ENCODE measurements around the gene ITPK1. TPM values are rescaled to one million over a fixed set of nuclear protein-coding genes. Genes with fewer than 3 reads are reported as not detected.
"Not testable (repeated sequence)": the region's sequence is repeated elsewhere in the genome, so short reads cannot be mapped to it uniquely, and the experiment has no call there.

The ITPK1 gene
- total RNA-seq, result 10 to 100 TPM; 65.7 to 73.0 TPM

DNA sequence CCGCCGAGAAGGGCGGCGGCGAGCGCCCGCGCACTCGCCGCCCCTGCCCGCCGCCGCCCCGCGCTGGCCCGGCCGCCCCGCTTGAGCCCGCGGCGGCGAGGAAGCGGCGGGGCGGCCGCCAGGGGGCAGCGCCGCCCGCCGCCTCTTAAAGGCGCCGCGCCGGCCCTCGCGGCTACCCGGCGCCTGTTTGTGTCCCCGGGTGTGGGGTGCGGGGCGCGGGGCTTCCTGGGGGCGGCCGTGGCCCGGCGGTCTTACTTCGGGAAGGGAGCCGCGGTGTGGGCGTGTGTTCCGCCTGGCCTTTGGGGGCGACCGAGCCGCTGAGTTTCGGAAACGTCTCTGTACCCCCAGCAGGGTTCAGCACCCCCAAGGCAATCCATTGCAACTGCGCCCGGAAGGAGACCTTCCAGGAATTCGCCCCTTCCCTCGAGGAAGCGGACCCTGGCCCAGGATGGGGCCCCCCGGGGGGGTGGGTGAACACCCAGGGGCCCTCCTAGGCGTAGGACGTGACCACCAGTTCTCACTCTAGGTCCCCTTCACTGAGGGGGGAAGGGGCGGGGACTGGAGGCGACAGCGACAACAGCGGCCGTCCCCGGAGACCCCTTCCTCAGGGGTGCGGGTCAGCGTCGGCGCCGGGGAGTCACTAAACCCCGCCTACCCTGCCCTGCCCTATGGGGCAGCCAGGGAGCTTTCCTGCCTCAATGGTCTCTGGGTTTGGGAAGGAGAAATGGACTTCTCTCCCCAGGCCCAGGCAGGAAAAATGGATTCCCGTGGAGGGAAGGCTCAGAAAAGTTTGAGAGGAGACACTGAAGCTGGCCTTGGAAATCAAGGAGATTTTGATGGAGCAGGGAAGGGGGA lies at the start of gene ITPK1:
Gene ITPK1 (minus strand): TSS at position 105 of the 855 bp plus-strand sequence. CDS start 762 bp downstream, outside the sequence.
- CTCF ChIA-PET, result interaction anchor here (0.7 to 3.3 kb wide), 8 partner anchors 12 to 91 kb away, joined by 3 to 16 read pairs (median 4); partner anchors contain the start of genes GON7 and UBR7
- POLR2A ChIA-PET, result interaction anchor here (0.6 to 1.5 kb wide), 3 partner anchors 50 to 91 kb away, joined by 3 to 9 read pairs (median 4); partner anchors contain the start of genes GON7, LYSET, MOAP1 and UBR7

DNA sequence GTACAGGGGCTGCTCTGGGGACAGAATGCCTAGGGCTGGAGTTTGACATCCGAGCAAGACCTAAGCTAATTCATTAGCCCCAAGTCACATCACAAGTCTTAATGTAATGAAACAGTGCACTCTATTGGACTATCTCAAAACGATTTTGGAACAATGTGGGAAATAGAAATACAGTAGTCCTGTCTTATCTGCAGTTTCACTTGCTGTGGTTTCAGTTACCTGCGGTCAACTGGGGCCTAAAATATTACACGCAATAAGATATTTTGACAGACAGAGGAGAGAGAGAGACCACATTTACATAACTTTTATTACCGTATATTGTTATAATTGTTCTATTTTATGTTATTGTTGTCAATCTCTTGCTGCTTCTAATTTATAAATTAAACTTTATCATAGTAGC lies 47.8 kb upstream of the ITPK1 start:
- CTCF ChIA-PET, result no interaction called here
- POLR2A ChIA-PET, result interaction anchor here (0.5 kb wide), 1 partner anchor 421 kb away, joined by 3 read pairs; no protein-coding TSS in a partner anchor

DNA sequence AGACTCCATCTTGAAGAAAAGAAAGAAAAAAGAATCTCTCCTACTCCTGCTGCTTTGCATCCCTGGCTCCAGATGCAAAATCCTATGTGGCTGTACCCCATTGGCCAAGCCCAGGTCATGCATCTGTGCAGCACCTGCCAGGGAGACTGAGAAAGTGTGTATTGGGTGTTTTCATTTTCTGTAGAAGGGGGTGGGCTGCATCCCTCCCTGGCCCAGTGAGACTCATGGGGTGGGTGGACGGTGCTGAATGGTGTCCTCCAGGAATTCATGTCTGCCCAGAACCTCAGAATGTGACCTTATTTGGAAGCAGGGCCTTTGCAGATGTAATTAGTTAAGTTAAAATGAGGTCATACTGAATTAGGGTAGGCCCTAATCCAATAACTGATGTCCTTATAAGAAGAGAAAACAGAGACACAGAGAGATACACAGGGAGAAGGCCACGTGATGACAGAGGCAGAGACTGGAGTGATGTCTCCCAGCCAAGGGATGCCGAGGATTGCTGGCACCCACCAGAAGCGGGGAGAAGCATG lies 45.8 kb upstream of the ITPK1 start:
- CTCF ChIA-PET, result interaction anchor here (0.7 to 2.1 kb wide), 3 partner anchors 15 to 245 kb away, joined by 3 to 9 read pairs (median 8); no protein-coding TSS in a partner anchor
- POLR2A ChIA-PET, result no interaction called here

DNA sequence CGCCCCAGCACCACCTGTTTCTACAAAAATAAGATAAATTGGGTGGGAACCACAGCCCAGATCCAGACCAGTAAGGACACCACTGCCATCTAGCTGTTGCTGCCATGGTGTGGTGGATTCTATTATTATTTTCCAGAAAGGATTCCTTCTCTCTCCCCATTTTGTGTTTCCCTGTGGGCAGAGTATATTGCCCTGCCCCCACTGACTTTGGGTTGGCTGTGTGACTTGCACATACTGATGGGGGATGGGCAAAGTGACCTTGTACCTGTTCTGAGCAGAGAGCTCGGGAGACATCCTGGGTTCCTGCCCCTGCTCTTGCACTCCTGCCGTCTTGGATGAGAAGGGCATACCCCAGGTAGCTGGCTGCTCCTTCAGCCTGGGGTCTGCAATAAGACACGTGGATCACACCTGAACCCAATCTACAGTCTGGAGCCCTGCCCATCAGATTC lies 44.7 kb upstream of the ITPK1 start:
- CTCF ChIA-PET, result interaction anchor here (0.6 to 2.1 kb wide), 5 partner anchors 14 to 181 kb away, joined by 3 to 9 read pairs (median 4); no protein-coding TSS in a partner anchor
- POLR2A ChIA-PET, result no interaction called here

DNA sequence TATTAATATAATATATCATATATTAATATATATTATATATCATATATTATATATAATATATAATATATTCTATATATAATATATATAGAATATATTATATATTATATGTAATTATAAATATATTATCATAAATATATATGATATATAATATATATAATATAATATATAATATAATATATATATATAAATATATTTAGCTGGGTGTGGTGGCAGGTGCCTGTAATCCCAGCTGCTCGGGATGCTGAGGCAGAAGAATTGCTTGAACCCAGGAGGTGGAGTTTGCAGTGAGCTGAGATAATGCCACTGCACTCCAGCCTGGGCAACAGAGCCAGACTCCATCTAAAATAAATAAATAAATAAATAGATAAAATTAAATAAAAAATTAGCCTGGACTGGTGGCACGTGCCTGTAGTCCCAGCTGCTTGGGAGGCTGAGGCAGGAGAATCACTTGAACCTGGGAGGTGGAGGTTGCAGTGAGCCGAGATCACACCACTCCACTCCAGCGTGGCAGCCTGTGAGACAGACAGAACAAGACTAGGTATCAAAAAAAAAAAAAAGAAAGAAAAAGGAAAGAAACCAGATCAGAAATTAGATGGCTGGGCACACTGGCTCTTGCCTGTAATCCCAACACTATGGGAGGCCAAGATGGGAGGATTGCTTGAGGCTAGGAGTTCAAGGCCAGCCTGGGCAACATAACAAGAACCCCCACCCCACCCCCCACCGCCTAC lies 44.1 kb upstream of the ITPK1 start:
- POLR2A ChIA-PET, result not testable (repeated sequence)

DNA sequence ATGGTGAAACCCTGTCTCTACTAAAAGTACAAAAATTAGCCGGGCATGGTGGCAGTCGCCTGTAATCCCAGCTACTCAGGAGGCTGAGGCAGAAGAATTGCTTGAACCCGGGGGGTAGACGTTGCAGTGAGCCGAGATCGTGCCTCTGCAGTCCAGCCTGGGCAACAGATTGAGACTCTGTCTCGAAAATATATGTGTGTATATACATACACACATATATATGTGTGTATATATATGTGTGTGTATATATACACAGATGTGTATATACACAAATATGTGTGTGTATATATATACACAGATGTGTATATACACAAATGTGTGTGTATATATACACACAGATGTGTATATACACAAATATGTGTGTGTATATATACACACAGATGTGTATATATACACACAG lies 42.6 kb upstream of the ITPK1 start:
- POLR2A ChIA-PET, CTCF ChIA-PET: not testable (repeated sequence)

More for the DNA sequence above, 44.1 kb upstream of the ITPK1 start:
- CTCF ChIA-PET, result interaction anchor here (0.7 to 2.1 kb wide), 5 partner anchors 14 to 78 kb away, joined by 3 to 9 read pairs (median 4); no protein-coding TSS in a partner anchor

DNA sequence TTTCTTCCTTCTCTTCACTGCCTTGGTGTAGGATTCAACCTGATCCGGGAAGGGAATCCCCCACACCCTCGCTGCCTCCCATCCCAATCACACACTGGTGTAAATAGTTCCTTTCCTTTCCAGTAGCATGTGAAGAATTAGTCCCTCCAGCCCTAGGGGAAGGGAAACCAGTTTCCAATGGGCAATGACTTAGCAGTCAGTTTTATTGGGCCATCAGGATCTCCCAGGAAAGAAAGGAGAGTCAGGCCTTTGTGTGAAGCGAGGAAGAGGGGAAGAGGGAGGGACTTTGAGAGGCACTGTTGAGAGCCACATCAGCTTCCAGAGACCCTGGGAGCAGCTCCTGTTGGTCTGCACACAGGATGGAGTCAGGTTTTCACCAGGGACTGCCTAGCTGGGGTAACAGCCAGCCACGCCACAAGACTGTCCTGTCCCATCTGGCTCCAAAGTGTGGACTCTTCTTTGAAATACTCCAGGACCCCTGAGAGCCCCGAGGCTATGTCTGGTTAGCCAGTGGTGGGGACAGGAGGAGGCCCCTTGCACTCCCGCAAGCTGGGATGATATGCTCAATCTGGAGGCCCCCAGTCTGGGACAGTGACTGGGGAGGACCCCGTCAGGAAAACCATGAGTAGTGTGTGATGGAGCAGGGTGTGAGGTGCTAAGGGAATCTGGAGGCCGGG lies 41.1 kb upstream of the ITPK1 start:
- ChIA-PET CTCF (interaction anchor here (1.1 kb wide), 1 partner anchor 44 kb away, joined by 3 read pairs; no protein-coding TSS in a partner anchor), POLR2A (interaction anchor here (0.7 kb wide), 1 partner anchor 11 kb away, joined by 3 read pairs; no protein-coding TSS in a partner anchor)

DNA sequence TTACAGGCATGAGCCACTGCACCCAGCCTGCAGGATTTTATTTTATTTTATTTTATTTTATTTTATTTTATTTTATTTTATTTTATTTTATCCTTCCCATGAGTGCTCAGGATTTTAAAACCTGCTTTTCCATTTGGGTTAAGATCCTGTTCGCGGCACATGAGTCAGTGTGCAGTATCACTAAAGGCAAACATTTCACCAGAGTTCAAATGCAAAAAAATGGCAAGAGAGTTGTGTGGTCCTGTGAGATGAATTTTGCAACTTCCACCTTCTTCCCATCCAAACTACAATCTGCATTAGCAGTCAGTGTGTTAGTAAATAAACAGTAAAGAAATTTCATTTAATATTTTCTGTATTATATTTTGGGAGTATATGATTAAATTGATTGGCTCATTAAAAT lies 39.9 kb upstream of the ITPK1 start:
- CTCF ChIA-PET, result no interaction called here
- POLR2A ChIA-PET, result interaction anchor here (0.6 kb wide), 1 partner anchor 10 kb away, joined by 4 read pairs; no protein-coding TSS in a partner anchor

DNA sequence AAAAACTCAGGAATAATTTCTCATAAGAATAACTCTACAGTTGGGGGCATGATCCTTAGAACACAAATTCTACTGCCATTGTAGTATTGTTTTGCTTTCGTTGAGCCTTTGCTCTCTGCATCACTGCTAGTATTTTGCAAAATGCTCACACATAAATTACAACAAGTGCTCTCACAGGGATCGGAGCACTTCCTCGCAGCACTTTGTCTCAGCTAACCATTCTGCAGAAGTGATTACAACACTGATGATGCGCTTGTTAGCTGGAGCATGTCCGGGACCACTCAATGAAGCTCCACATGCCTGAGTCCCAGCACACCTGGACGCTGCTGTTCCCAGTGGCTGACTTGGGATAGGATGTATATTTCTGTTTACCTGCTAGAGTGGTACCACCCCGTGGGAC lies 37.4 kb upstream of the ITPK1 start:
- ChIA-PET POLR2A (no interaction called here), CTCF (no interaction called here)

DNA sequence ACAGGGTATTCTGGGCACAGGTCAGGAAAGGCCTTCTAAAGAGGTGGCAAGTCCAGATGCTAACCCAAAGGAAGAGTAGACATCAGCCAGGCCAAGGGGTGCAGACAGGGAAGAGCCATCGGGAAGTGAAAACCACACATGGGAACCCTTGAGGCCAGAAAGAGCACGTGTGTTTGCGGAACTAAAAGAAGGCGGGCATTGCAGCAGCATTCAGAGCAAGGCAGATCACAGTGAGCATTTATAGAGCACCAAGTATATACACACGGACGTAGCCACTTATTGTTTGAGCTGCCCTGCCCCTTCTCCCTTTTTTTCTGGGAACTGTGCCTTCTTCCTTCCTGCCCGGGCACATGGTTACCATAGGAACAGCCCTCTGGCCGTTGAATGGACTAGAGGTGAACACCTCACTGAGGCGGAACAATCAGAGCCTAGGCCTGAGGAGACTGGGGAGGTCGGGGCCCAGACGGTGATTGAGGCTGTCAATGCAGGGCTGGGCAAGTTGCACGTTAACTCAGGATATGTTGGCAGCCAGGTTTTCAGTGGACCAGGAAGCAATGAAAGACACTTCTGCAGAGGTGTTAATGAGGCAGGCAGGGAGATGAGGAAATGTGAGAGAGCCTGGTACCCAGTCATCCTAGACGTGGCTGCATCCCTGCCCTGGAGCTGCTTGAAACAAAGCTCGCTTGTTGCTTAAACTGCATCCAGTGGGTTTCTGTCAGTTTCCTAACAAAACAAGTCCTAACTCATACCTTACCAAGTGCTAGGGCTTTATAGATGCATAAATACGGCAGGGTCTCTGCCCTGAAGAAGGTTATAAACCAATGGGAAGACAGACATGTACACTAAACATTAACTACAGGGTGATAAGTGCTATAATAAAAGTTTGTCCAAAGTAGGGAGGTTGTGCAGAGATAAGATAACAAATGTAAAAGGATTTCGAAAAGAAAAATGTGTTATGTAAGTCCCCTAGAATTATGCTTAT lies 34.8 kb upstream of the ITPK1 start:
- CTCF ChIA-PET, result no interaction called here

DNA sequence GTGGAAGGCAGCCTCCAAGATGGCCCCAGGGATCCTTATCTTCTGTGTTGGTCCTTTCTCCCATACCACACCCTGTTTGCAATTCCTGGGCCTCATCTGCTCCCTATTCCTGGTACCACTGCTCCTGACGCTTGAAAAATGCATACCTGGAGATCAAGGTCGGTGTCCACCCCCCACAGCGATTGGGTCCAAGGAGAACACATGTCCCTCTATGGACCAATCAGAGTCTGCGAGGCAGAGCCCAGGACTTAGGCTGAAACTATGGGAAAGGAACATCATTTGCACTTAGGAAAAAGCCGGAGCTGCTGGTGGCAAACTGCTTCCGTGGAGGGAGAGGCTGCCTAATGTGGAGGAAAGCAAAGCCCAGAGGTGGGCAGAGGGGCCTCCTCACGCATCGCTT lies 33.3 kb upstream of the ITPK1 start:
- CTCF ChIA-PET, result no interaction called here
- POLR2A ChIA-PET, result no interaction called here

More for the DNA sequence above, 34.8 kb upstream of the ITPK1 start:
- POLR2A ChIA-PET, result no interaction called here

DNA sequence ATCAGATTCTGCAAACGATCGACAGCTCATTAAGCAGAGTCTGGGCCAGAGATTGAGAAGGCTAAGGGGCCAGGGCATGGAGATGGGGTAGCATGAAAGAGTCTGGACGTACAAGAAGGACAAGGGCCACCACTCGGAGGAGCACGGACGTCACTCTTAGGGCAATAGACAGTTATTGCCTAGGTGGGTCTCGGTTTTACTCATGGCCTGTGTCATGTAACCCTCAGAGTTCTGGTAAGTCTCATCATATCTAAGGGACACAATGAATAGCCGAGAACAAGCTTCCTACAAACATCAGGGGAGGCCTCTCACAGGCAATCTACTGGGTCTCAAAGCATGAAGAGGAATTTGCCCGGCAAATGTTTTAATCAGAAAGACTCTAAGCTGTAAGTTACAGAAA lies 30.4 kb upstream of the ITPK1 start:
- POLR2A ChIA-PET, result interaction anchor here (0.6 to 1.2 kb wide), 3 partner anchors 10 to 80 kb away, joined by 3 to 7 read pairs (median 4); partner anchors contain the start of genes LYSET and MOAP1

DNA sequence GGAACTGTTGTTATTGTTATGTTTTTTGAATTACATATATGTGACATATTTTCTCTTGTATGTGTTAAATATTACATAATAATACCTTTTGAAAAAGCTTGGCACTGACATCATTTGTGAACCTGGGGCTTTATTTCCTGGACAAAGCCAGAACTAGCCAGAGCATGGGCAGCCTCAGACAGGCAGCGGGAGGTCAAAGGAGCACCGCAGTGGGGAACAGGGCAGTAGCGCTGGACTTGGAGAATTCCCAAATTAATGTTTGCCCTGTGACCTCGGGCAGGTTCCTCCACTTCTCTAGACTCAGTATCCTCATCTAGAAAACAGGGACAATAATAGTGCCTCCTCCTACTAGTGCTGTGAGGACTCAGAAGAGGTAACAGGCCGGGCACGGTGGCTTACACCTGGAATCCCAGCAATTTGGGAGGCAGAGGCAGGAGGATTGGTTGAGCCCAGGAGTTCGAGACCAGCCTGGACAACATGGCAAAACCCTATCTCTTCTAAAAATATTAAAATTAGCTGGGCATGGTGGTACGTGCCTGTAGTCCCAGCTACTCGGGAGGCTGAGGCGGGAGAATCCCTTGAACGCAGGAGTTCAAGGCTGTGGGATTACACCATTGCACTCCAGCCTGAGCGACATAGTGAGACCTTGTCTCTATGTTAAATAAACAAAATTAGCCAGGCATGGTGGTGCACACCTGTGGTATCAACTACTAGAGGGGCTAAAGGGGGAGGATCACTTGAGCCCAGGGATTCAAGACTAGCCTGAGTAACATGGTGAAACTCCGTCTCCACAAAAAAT lies 27.3 kb upstream of the ITPK1 start:
- CTCF ChIA-PET, result interaction anchor here (1.8 kb wide), 1 partner anchor 30 kb away, joined by 6 read pairs; no protein-coding TSS in a partner anchor

More for the DNA sequence above, 30.4 kb upstream of the ITPK1 start:
- CTCF ChIA-PET, result interaction anchor here (0.9 to 4.2 kb wide), 8 partner anchors 14 to 194 kb away, joined by 3 to 21 read pairs (median 4); partner anchors contain the start of genes LYSET and MOAP1

DNA sequence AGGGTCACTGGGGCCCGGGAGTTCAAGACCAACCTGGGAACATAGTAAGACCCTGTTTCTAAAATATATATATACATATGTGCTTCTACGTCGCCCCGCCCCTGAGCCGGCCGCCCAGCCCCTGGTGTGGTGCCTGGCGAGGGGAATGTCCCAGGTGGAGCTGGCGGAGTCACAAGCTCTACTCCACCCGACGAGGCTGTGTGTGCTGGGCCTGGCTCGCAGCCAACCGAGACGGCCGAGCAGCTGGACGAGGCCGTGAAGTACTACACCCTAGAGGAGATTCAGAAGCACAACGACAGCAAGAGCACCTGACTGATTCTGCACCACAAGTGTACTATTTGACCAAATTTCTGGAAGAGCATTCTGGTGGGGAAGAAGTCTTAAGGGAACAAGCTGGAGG lies 22.1 kb upstream of the ITPK1 start:
- CTCF ChIA-PET, result interaction anchor here (1.2 to 4.3 kb wide), 4 partner anchors 21 to 186 kb away, joined by 3 to 22 read pairs (median 6); no protein-coding TSS in a partner anchor
- POLR2A ChIA-PET, result no interaction called here

More for the DNA sequence above, 27.3 kb upstream of the ITPK1 start:
- POLR2A ChIA-PET, result no interaction called here

DNA sequence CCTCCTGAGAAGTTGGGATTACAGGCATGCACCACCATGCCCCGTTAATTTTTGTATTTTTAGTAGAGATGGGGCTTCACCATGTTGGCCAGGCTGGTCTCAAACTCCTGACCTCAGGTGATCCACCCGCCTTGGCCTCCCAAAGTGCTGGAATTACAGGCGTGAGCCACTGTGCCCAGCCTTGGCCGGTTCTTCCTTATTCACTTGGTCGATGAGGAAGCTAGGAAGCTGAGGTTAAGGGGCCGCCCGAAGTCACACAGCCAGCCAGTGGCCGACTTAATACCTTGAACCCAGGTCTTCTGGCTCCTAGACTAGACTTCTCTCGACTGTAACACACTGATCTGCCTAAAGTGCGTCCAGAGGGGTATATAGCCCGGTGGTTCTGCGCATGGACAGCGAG lies 20.8 kb upstream of the ITPK1 start:
- CTCF ChIA-PET, result interaction anchor here (2.5 to 4.3 kb wide), 2 partner anchors 23 to 184 kb away, joined by 8 to 22 read pairs; no protein-coding TSS in a partner anchor
- POLR2A ChIA-PET, result not testable (repeated sequence)

DNA sequence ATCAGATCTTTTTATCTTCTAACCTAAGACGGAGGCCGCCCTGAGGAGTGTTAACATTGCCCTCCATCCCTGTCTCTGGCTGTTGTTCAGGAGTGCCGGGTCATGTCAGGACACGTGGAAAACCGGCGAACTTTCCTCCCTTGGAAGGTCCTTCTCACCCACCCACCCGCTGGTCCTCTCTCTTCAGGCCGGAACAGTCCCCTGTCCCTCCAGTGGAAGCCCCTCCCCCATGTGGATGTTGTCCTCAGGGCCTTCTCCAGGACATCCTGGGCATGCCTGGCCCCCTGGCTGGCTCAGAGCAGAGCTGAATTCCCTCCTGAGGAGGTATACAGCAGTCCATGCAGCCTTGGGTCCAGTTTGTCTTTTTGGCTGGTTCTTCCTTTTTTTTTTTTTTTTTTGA lies 20.3 kb upstream of the ITPK1 start:
- POLR2A ChIA-PET, result no interaction called here
- CTCF ChIA-PET, result interaction anchor here (2.5 to 4.3 kb wide), 2 partner anchors 22 to 184 kb away, joined by 8 to 22 read pairs; no protein-coding TSS in a partner anchor

DNA sequence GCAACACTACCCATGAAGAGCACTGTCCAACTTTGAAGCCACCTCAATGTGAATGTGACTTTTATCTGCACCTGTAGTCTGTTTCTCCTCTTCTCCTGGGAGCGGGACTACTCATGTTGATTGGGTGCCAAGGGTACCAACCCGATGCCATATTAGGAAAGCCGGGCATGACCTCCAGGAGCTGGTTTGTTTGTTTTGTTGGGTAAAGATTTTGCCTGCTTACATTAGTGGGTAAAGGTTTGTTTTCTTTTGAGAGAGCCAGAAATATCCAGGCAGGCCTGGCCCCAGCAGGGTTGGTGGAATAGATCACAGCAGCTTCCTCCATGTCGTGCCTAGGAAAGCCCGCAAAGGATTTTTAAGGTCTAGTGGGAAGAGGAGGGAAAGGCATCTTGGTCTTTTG lies 19.7 kb upstream of the ITPK1 start:
- CTCF ChIA-PET, result interaction anchor here (4.3 kb wide), 1 partner anchor 183 kb away, joined by 22 read pairs; no protein-coding TSS in a partner anchor

More for the DNA sequence above, 19.7 kb upstream of the ITPK1 start:
- POLR2A ChIA-PET, result no interaction called here
